Ishikawa (cell line): ENCODE results near the gene ATF1.

ENCODE experiments used
- CEBPB ChIP-seq: IDR thresholded peaks from 2 replicates; pipeline ENCODE4 v1.6.1; 2012
- CREB1 ChIP-seq: IDR thresholded peaks from 2 replicates; pipeline ENCODE4 v1.6.1; 2012; ENCODE audit warnings: low read depth
- EGR1 ChIP-seq: IDR thresholded peaks from 2 replicates; pipeline ENCODE4 v1.6.1; 2012
- EP300 ChIP-seq: IDR thresholded peaks from 2 replicates; pipeline ENCODE4 v1.6.1; 2012; ENCODE audit warnings: borderline replicate concordance
- MAX ChIP-seq: IDR thresholded peaks from 2 replicates; pipeline ENCODE4 v1.6.1; 2012
- NFIC ChIP-seq: IDR thresholded peaks from 2 replicates; pipeline ENCODE4 v1.6.1; 2012
- REST ChIP-seq: IDR thresholded peaks from 2 replicates; pipeline ENCODE4 v1.6.1; 2012; ENCODE audit warnings: low read depth, mild to moderate bottlenecking
- YY1 ChIP-seq: IDR thresholded peaks from 2 replicates; pipeline ENCODE4 v1.6.1; 2012; ENCODE audit warnings: low read depth

DNA sequence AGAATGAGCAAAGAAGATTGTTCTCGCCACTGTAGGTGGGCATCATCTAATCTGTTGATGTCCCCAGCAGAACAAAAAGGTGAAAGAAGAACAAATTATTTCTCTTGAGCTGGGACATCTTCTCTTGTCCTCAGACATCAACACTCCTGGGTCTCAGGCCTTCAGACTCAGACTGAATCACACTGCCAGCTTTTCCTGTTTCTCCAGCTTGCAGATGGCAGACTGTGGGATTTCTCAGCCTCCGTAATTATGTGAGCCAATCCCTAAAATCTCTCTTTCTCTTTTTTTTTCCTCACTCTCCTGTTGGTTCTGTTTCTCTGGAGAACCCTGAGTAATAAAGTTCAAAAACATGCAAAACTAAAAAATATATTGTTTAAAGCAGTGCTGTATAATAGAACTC lies 75.1 kb downstream of the ATF1 start:
- no peak for TF ChIP-seq MAX
- no peak for TF ChIP-seq EGR1
- TF ChIP-seq REST = no peak
- TF ChIP-seq CEBPB = no peak
- no peak for TF ChIP-seq EP300
- no peak for TF ChIP-seq NFIC
- TF ChIP-seq CREB1 = no peak
- TF ChIP-seq YY1 = no peak
